Transverse colon (tissue), 4 donors: ENCODE data around the gene SMYD3.

Experiments used
- CTCF ChIP-seq, 5 experiments: fragments of 200-600 bp in 3 of 5; fragments of 450-650 bp in 2 of 5; sonication (generic) in 3 of 5; IDR thresholded peaks; 1 replicate in 2 of 5; 2 replicates in 3 of 5; pipeline ENCODE4 v1.5.1; 2016 to 2017; ENCODE audit warnings: antibody characterized with exemption in 5 of 5, inconsistent platforms in 3 of 5, mild to moderate bottlenecking in 2 of 5, moderate library complexity in 1 of 5
- POLR2A ChIP-seq: fragments of 450-650 bp; IDR thresholded peaks from one replicate; pipeline ENCODE4 v1.6.1; 2016; ENCODE audit warnings: antibody characterized with exemption, mild to moderate bottlenecking, moderate library complexity
- POLR2AphosphoS5 ChIP-seq, 3 donors: sonication (generic); formaldehyde crosslinking; IDR thresholded peaks; one replicate each; pipeline ENCODE4 v1.6.1; 2016; ENCODE audit warnings: antibody characterized with exemption in 3 of 3

DNA sequence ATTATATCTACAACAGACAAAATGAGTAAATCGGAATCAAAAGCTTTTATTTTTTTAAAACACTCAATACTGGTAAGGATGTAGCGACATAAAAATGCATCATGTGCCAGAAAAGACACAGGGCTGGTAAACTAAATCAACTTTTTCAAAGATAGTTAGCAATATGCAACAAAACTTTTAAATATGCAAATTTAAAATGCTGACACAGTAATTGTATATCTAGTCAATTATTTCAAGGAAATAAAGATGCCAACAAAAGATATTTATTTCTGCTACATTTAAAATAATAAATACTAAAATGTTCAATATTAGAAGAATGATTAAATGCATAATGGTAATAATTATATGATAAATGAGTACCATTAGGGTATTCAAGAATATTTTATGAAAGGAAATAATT lies 295.1 kb downstream of the SMYD3 start:
- TF ChIP-seq CTCF (IDR thresholded peaks at IDR 0.05): no peak
- TF ChIP-seq POLR2AphosphoS5 (IDR thresholded peaks at IDR 0.05): no peak
- TF ChIP-seq POLR2A: no peak
